ENCODE measurements around the gene ENOX1.

- TF ChIP-seq CTCF (IDR thresholded peaks at IDR 0.05) (no peak), POLR2A (IDR thresholded peaks at IDR 0.05) (no peak)
Observed at GRCh38 chr13:43331672-43332071, 455.1 kb downstream of the ENOX1 start.
